ENCODE measurements around the gene SOST.

GRCh38 chr17:43728081-43728480, 30.5 kb downstream of the SOST start:
- no peak for TF ChIP-seq POLR2AphosphoS5 (IDR thresholded peaks at IDR 0.05; ENCODE audit: insufficient read depth in 1 of 2, low read depth in 1 of 2)
- TF ChIP-seq CTCF (IDR thresholded peaks at IDR 0.05), result no peak
- TF ChIP-seq POLR2A (IDR thresholded peaks at IDR 0.05), result no peak
